ENCODE results near the gene NUDT3.
A peak's percentile ranks its signal among the peaks of the same experiment; 100 is the strongest.

The NUDT3 gene

GRCh38 chr6:34317882-34318498 lies 74.5 kb downstream of the NUDT3 start:
- DNase-seq: no peak

GRCh38 chr6:34317172-34317477 lies 75.3 kb downstream of the NUDT3 start:
- DNase-seq: no peak

DNA sequence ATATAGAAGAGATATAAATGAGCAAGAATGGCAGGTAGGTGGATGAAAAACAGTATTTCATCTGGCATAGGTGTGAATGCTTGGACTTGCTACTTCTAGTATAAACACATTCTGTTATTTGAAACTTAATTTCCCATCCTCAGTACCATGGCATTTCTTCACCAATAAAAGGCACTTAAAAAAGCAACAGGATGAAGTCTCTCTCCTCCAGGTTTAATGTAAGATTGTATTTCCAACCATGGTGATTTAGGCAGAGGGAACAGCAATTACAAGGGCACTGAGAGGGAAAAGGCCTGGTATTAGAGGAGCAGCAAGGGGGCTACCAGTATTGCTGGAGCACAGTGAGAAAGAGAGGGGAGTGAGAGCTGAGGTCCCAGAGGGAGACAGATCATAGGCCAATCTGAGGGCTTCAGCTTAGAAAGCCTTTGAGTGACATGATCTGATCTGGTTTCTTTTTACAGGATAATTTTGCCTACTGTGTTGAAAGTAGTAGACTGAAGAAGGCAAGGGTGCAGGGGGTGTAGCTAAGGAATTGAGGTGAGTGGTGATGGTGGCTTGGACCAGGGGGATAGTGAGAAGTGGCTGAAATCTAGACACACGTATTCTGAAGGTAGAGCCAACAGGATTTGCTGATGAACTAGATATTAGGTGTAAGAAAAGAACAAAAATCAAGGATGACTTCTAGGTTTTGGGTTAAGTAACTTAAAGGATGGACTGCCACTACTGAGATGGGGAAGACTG lies 75.9 kb downstream of the NUDT3 start:
- DNase-seq: no peak

- peak; percentile 5 for DNase-seq
Measured at GRCh38 chr6:34315780-34316179, 76.7 kb downstream of the NUDT3 start.

GRCh38 chr6:34315256-34315655 lies 77.2 kb downstream of the NUDT3 start:
- DNase-seq: no peak

DNA sequence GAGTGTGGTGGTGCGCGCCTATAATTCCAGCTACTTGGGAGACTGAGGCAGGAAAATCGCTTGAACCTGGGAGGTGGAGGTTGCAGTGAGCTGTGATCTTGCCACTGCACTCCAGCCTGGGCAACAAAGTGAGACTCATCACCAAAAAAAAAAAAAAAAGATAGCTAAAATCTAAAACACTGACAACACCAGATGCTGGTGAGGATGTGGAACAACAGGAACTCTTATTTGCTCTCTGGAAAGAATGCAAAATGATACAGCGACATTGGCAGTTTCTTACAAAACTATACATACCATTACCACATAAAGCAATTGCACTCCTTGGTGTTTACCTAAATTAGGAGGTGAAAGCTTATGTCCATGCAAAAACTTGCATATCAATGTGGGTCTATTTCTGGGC lies 80.2 kb downstream of the NUDT3 start:
- DNase-seq: no peak

GRCh38 chr6:34310817-34311216 lies 81.7 kb downstream of the NUDT3 start:
- no peak for DNase-seq

GRCh38 chr6:34308483-34308882 lies 84.0 kb downstream of the NUDT3 start:
- DNase-seq: no peak

DNA sequence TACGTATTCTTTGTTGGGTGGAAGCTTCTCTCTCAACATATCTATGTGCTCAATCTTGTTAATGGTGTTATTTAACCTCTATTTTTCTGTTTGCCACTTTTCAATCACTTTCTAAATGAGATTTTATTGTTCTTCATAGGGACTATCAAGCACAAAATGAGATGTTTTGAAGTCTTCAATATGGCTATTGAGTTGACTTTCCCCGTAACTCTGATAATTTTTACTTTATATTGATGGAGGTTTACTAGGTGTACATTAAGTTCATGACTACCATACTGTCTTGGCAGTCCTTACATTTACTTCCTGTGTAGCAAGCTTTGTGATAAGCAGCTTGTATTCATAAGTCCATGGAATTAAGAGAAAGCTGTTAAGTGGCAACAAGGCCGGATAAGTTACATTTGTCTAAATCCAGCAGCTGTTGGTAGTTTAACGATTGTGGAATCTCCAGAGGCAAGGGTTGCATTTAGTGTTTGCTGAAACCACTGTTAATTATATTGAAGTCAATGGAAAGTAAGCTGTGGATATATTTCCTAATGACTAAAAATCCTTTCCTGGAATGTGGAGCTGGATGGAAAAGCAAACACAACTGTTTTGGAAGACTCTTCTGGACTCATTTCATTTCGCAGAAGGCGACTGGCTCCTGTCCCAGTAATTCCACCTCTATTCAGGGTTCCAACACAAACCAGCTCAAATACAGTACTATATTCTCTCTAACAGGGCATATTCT lies 86.3 kb downstream of the NUDT3 start:
- DNase-seq: no peak

GRCh38 chr6:34305497-34305896 lies 87.0 kb downstream of the NUDT3 start:
- no peak for DNase-seq

DNA sequence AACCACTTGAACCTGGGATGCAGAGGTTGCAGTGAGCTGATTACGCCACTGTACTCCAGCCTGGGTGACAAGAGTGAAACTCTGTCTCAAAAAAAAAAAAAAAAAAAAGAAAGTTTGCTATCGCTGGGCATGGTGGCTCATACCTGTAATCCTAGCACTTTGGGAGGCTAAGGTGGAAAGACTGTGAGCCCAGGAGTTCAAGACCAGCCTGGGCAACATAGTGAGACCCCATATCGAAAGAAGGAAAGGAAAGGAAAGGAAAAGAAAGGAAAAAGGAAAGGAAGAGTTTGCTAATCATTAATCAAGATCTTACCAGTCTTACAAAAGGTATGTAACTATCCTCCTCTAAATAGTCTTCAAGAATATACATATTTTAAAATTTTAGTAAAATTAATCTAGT lies 88.3 kb downstream of the NUDT3 start:
- no peak for DNase-seq

GRCh38 chr6:34302929-34303328 lies 89.5 kb downstream of the NUDT3 start:
- no peak for DNase-seq

DNA sequence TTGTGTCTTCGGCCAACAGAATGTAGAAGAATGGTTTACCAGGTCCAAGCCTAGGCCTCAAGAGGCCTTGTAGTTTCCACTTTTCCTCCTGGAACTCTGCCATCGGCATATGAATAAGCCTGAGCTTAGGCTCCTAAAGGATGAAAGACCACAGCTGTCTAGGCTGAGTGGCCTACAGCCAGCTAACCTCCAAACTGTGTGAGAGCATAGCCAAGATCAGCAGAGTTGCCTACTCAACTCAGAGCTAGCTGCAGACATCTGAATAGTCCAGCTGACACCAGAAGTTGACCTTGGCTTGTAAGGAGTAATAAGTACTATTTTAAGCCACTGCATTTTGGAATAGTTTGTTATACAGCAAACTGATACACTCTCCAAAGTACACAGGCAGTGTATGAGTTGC lies 91.1 kb downstream of the NUDT3 start:
- DNase-seq: no peak

GRCh38 chr6:34300332-34300751 lies 92.1 kb downstream of the NUDT3 start:
- no peak for DNase-seq

- DNase-seq: no peak
Measured at GRCh38 chr6:34298941-34299340, 93.5 kb downstream of the NUDT3 start.

GRCh38 chr6:34295721-34296120 lies 96.7 kb downstream of the NUDT3 start:
- DNase-seq: no peak

DNA sequence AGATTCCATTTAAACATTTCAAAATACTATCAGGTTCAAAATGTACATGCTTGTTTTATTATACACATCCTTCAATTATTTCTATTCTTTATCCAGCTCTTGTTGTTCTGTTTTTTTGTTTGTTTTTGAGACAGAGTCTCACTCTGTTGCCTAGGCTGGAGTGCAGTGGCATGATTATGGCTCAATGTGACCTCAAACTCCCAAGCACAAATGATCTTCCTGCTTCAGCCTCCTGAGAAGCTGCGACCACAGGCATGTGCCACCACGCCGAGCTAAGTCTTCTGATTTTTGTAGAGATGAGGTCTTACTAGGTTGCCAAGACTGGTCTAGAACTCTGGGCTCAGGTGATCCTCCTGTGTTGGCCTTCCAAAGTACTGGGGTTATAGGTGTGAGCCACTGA lies 99.5 kb downstream of the NUDT3 start:
- no peak for DNase-seq

DNA sequence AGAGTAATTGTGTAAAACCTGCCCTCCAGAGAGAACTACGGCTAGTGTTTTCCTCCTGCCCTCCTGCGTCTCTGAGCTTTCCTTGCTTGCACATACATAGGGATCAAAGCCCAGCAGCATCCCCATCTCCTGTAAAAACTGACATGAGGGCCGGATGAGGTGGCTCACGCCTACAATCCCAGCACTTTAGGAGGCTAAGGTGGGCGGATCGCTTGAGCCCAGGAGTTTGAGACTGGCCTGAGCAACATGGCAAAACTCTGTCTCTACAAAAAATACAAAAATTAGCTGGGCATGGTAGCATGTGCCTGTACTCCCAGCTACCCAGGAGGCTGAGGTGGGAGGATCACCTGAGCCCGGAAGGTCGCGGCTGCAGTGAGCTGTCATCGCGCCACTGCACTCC lies 103.3 kb downstream of the NUDT3 start:
- DNase-seq: no peak

DNA sequence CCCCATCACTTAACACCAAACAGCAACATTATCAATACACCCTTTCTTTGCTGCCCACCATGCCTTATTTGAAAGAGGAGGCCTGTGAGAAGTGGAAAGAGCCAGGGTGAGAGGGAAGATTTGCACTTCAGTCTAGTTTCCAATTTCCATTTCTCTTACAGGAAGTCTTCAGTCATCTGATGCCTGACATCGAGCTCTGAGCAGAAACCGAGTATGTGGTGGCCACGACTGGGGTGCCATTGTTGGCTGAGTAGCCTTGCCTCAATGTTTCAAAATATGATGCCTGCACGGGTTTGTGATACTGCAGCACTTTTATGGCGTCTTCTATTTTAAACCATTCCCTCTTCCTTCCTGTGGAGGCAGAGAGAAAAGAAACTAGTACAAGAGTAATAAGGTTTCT lies 103.9 kb downstream of the NUDT3 start:
- DNase-seq: peak; percentile 8

GRCh38 chr6:34285448-34286164 lies 106.9 kb downstream of the NUDT3 start:
- DNase-seq: no peak

GRCh38 chr6:34284563-34285447 lies 107.7 kb downstream of the NUDT3 start:
- no peak for DNase-seq

GRCh38 chr6:34281702-34282334 lies 110.7 kb downstream of the NUDT3 start:
- DNase-seq: no peak

Measured in stimulated activated CD4-positive, alpha-beta T cell treated with anti-CD3 and anti-CD28 coated beads, Interleukin-1b, Interleukin-23, amount 100 ng/mL, for 48 hours (primary cell).